B cell (primary cell): ENCODE data around the gene GOLGA8B. TPM values are rescaled to one million over a fixed set of nuclear protein-coding genes. Genes with fewer than 3 reads are reported as not detected.
A peak's percentile ranks its signal among the peaks of the same experiment; 100 is the strongest.
"Not testable (repeated sequence)": the region's sequence is repeated elsewhere in the genome, so short reads cannot be mapped to it uniquely, and the experiment has no call there.

Experiments
- ATAC-seq: fragments of 200-7000 bp; cut with Tn5 transposase; one replicate; pipeline ENCODE4 v1.10.0; 2021; ENCODE audit warnings: low read depth, mild to moderate bottlenecking, moderate number of reproducible peaks, moderate library complexity
- CTCF ChIA-PET: fragments of 350-600 bp; sonication (Branson Sonifier 250); formaldehyde crosslinking; loops from one replicate; lab custom pipeline; 2021; ENCODE audit warnings: antibody characterized with exemption, inconsistent platforms; lab: Charles Lee
- POLR2A ChIA-PET: fragments of 350-600 bp; sonication (Branson Sonifier 250); formaldehyde crosslinking; loops from one replicate; lab custom pipeline; 2021; ENCODE audit warnings: antibody characterized with exemption; lab: Charles Lee
- DNase-seq: peaks from one replicate; pipeline ENCODE4 v3.0.0; 2013
- H2AFZ ChIP-seq: 2 replicates; pipeline ENCODE4 v1.6.1; 2012; ENCODE audit warnings: mild to moderate bottlenecking, low read depth, low read length; ENCODE audit not compliant: insufficient read depth, poor library complexity, severe bottlenecking
- H3K27ac ChIP-seq, 2 donors: 1 replicate in 1 of 2; 2 replicates in 1 of 2; pipeline ENCODE4 v1.5.1; 2012 to 2013; ENCODE audit warnings: low read length in 2 of 2, mild to moderate bottlenecking in 2 of 2, moderate library complexity in 1 of 2
- H3K27me3 ChIP-seq, 4 experiments: fragments of 200-600 bp in 1 of 4; sonication (generic) in 1 of 4; replicated peaks in 1 of 4; 1 replicate in 2 of 4; 2 replicates in 2 of 4; pipeline versions ENCODE4 v1.6.1 to v1.7.0; 2013 to 2016; ENCODE audit warnings: low read length in 3 of 4, mild to moderate bottlenecking in 2 of 4, mixed read lengths in 1 of 4, moderate library complexity in 1 of 4; ENCODE audit not compliant: insufficient read depth in 4 of 4, control insufficient read depth in 3 of 4; ENCODE audit errors: control extremely low read depth in 1 of 4
- H3K36me3 ChIP-seq, 2 experiments: replicated peaks in 1 of 2; 1 replicate in 1 of 2; 2 replicates in 1 of 2; pipeline versions ENCODE4 v1.6.1 to v1.7.1; 2013; ENCODE audit warnings: low read length in 1 of 2; ENCODE audit not compliant: insufficient read depth in 2 of 2, control insufficient read depth in 1 of 2; ENCODE audit errors: control extremely low read depth in 1 of 2, extremely low read depth in 1 of 2
- H3K4me1 ChIP-seq, 2 donors: fragments of 200-600 bp in 1 of 2; sonication (generic) in 1 of 2; 1 replicate in 1 of 2; 2 replicates in 1 of 2; pipeline versions ENCODE4 v1.5.1 to v1.6.1; 2013 to 2017; ENCODE audit warnings: low read length in 2 of 2; ENCODE audit not compliant: control insufficient read depth in 2 of 2, insufficient read depth in 2 of 2
- H3K4me2 ChIP-seq: replicated peaks from 2 replicates; pipeline ENCODE3; 2012; ENCODE audit warnings: mild to moderate bottlenecking, low read depth, low read length; ENCODE audit not compliant: poor library complexity, severe bottlenecking
- H3K4me3 ChIP-seq, 5 experiments: fragments of 200-600 bp in 1 of 5; sonication (generic) in 1 of 5; 1 replicate in 3 of 5; 2 replicates in 2 of 5; pipeline versions ENCODE4 v1.5.1 to v1.7.0; 2011 to 2016; ENCODE audit warnings: low read length in 4 of 5, mild to moderate bottlenecking in 4 of 5, low read depth in 2 of 5, control low read depth in 1 of 5, moderate library complexity in 1 of 5; ENCODE audit not compliant: insufficient read depth in 1 of 5; ENCODE audit errors: control extremely low read depth in 1 of 5, extremely low read depth in 1 of 5
- H3K79me2 ChIP-seq: fragments of 200-600 bp; sonication (generic); one replicate; pipeline ENCODE4 v1.6.0; 2016; ENCODE audit warnings: low read length; ENCODE audit not compliant: control insufficient read depth, insufficient read depth
- H3K9ac ChIP-seq: fragments of 200-600 bp; sonication (generic); 2 replicates; pipeline ENCODE4 v1.6.1; 2017; ENCODE audit warnings: mild to moderate bottlenecking, low read length, moderate library complexity
- H3K9me3 ChIP-seq, 3 donors: one replicate each; pipeline versions ENCODE4 v1.6.1 to v1.7.1; 2013; ENCODE audit warnings: low read length in 2 of 3; ENCODE audit not compliant: control insufficient read depth in 2 of 3, insufficient read depth in 1 of 3; ENCODE audit errors: control extremely low read depth in 1 of 3
- H4K20me1 ChIP-seq: 2 replicates; pipeline ENCODE4 v1.6.0; 2012; ENCODE audit warnings: mild to moderate bottlenecking, low read length; ENCODE audit not compliant: insufficient read depth, control insufficient read depth, poor library complexity, severe bottlenecking
- H3K27ac Mint-ChIP-seq: one replicate; pipeline ENCODE4 v1.8.0; 2021; ENCODE audit warnings: mixed read lengths
- H3K27me3 Mint-ChIP-seq: one replicate; pipeline ENCODE4 v1.8.0; 2021; ENCODE audit warnings: mixed read lengths
- H3K4me1 Mint-ChIP-seq: one replicate; pipeline ENCODE4 v1.8.0; 2021; ENCODE audit warnings: mixed read lengths
- H3K4me3 Mint-ChIP-seq: one replicate; pipeline ENCODE4 v1.8.0; 2021; ENCODE audit warnings: mixed read lengths
- H3K9me3 Mint-ChIP-seq: one replicate; pipeline ENCODE4 v1.8.0; 2022; ENCODE audit warnings: mixed read lengths; ENCODE audit not compliant: insufficient read depth
- CTCF ChIP-seq: fragments of 200-600 bp; IDR thresholded peaks from one replicate; pipeline ENCODE4 v1.8.0; 2022; ENCODE audit warnings: antibody characterized with exemption, mild to moderate bottlenecking
- EZH2 ChIP-seq: IDR thresholded peaks from 2 replicates; pipeline ENCODE4 v1.6.1; 2012; ENCODE audit warnings: borderline replicate concordance, low read depth, mild to moderate bottlenecking, moderate library complexity, low read length; ENCODE audit not compliant: insufficient read depth, poor library complexity, severe bottlenecking
- WGBS: methylation state at CpG from one replicate; pipeline ENCODE4 v1.1.5; 2013; ENCODE audit warnings: missing lambda C conversion rate; ENCODE audit not compliant: insufficient coverage; 5-methylcytosine and 5-hydroxymethylcytosine counted together
- intact Hi-C: fragments of 100-400 bp; cut with micrococcal nuclease; formaldehyde crosslinking; loops from one replicate; pipeline ENCODE4 v1.10.0; 2022
- polyA plus RNA-seq: library from polyadenylated mRNA; depleted of rRNA; stranded (reverse); fragments of >200 nt; gene quantifications from 2 replicates; pipeline ENCODE4 v1.2.3, GENCODE V29; 2012
- total RNA-seq, 2 donors: library from RNA; stranded (reverse); fragments of 120-200 nt in 1 of 2; gene quantifications; 1 replicate in 1 of 2; 2 replicates in 1 of 2; pipeline versions ENCODE4 v1.2.3 to v1.2.4, GENCODE V29; 2013 to 2022

Gene GOLGA8B
- total and polyA plus RNA-seq, 2 donors (not counting 1 experiment from before 2014, with no cell fraction given), result 77.1 to 200 TPM

- Histone ChIP-seq H3K9me3 (no peaks in the 10 kb centered on the region), H3K27ac (no peak overlapping the region), H4K20me1 (no peaks in the 10 kb centered on the region), H3K9ac (peak overlapping the region; percentile 40), H3K4me3 (peak overlapping the region in 1 of 5 experiments; percentile 15), H2AFZ (peak overlapping the region; percentile 64), H3K79me2 (peaks cover 7% of the 10 kb centered on the region), H3K4me2 (peak overlapping the region; percentile 55), H3K27me3 (peaks cover 0 to 7% (median 2%) of the 10 kb centered on the region in 4 experiments), H3K36me3 (no peaks in the 10 kb centered on the region), H3K4me1 (peaks cover 5 to 11% of the 10 kb centered on the region in 2 donors)
- peak overlapping the region; percentile 69 for H3K4me3 Mint-ChIP-seq
- H3K9me3 Mint-ChIP-seq, result no peaks in the 10 kb centered on the region
- ChIA-PET CTCF (interaction anchor here (0.6 to 2.4 kb wide), 24 partner anchors 8 to 552 kb away, joined by 3 to 44 read pairs (median 4); partner anchors contain the start of genes KATNBL1, LPCAT4, NOP10 and NUTM1), POLR2A (interaction anchor here (0.6 kb wide), 1 partner anchor 502 kb away, joined by 9 read pairs; no protein-coding TSS in a partner anchor)
- no CpG with 5 or more reads among the region's 10 CpGs for WGBS
- peaks cover 9% of the 10 kb centered on the region for H3K4me1 Mint-ChIP-seq
- ATAC-seq (peak; percentile 61), DNase-seq (peak; percentile 69)
- intact Hi-C loops, result loop anchor here (1.0 to 5.0 kb wide), 3 partner anchors 347 to 478 kb away; partner anchors contain the start of gene ZNF770
- H3K27me3 Mint-ChIP-seq, result peaks cover 5% of the 10 kb centered on the region
- TF ChIP-seq CTCF, result peak; percentile 87
- no peak for TF ChIP-seq EZH2
- peak overlapping the region; percentile 4 for H3K27ac Mint-ChIP-seq
Measured at GRCh38 chr15:34588046-34588674, 4.7 kb upstream of the GOLGA8B start.

GRCh38 chr15:34585966-34586365 lies 2.5 kb upstream of the GOLGA8B start:
- H2AFZ ChIP-seq, H3K27me3 Mint-ChIP-seq, H3K9me3 ChIP-seq, DNase-seq, ATAC-seq, H3K27ac ChIP-seq, H3K9me3 Mint-ChIP-seq, POLR2A ChIA-PET, H3K9ac ChIP-seq, H3K4me2 ChIP-seq, H3K4me3 Mint-ChIP-seq, H3K36me3 ChIP-seq, H3K27ac Mint-ChIP-seq, H3K4me3 ChIP-seq, H3K27me3 ChIP-seq: not testable (repeated sequence)
- Histone ChIP-seq H3K4me1 (peaks cover 12 to 21% of the 10 kb centered on the region in 2 donors), H4K20me1 (peaks cover 18% of the 10 kb centered on the region), H3K79me2 (peaks cover 29% of the 10 kb centered on the region)
- CTCF ChIA-PET, result interaction anchor here (1.7 to 2.4 kb wide), 2 partner anchors 344 to 476 kb away, joined by 4 to 29 read pairs; no protein-coding TSS in a partner anchor
- H3K4me1 Mint-ChIP-seq, result peaks cover 22% of the 10 kb centered on the region
- intact Hi-C loops, result loop anchor here (5.0 kb wide), 1 partner anchor 401 kb away; the partner anchor contains the start of gene ZNF770
- WGBS, result no CpG with 5 or more reads among the region's 4 CpGs
